ENCODE results near the gene ARHGAP26. TPM values are rescaled to one million over a fixed set of nuclear protein-coding genes. Genes with fewer than 3 reads are reported as not detected.
"Not testable (repeated sequence)": the region's sequence is repeated elsewhere in the genome, so short reads cannot be mapped to it uniquely, and the experiment has no call there.

ARHGAP26 gene
- total RNA-seq, 2 experiments from 2014 or later: 10.2 to 11.0 TPM

DNA sequence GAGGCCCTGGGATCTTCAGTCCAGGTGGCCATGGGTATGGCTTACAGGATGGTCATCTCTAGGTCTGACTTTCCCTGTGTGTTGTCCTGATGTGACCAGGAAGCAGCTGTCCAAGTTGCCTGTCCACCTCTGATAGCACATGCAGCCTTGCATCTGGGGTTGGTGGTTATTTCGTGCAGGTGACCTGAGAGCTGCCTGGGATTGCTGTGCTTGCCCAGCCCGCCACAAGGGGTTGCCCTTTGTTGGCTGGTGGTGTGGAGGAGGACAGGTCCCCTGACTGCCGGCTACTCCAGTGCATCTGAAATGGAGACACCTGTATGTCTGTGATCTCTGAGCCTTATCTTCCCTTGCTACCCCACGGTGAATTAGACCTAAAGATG is 212.6 kb downstream of the ARHGAP26 start:
- Mint-ChIP-seq H3K27me3 (no peaks in the 10 kb centered on the region), H3K36me3 (peaks cover 32% of the 10 kb centered on the region), H3K4me3 (no peak overlapping the region), H3K9me3 (peaks cover 5% of the 10 kb centered on the region), H3K4me1 (peaks cover 43% of the 10 kb centered on the region), H3K27ac (no peak overlapping the region)
- no peak for DNase-seq

DNA sequence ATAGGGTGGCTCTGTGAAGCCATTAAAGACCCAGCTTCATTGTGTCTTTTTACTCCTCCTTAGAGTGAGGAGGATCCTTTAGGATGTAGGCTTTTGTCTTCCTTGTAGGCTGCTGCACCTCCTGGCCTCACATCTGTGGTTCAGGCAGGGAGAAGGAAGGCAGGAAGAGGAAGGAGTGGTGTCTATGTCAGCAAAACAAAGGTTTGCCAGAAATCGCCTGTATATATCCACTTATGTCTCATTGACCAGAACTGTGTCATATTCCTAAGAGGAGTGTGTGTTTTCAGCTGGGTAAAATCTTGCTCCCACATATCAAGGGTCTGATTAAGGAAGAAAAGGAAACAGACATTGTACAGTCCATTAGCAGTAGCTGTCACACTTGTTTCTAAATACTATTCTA is 213.8 kb downstream of the ARHGAP26 start:
- Mint-ChIP-seq H3K27ac (no peak overlapping the region), H3K9me3 (peaks cover 13% of the 10 kb centered on the region), H3K27me3 (no peaks in the 10 kb centered on the region), H3K4me1 (peaks cover 32% of the 10 kb centered on the region), H3K36me3 (peaks cover 35% of the 10 kb centered on the region), H3K4me3 (no peak overlapping the region)
- DNase-seq: no peak

DNA sequence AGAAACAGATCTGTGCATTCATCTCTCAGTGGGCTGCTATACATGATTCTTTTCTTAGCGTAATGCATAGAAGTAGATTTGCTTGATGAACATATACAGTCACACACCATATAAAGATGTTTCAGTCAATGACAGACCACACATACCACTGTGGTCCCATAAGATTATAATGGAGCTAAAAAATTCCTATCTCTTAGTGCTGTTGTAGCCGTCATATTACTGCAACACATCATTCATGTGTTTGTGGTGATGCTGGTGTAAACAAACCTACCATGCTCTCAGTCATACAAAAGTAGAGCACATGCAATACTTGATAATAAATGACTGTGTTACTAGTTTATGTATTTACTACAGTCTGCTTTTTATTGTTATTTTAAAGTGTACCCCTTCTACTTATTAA is 214.3 kb downstream of the ARHGAP26 start:
- H3K9me3 Mint-ChIP-seq: peaks cover 17% of the 10 kb centered on the region
- no peak for DNase-seq
- H3K4me1 Mint-ChIP-seq: peaks cover 30% of the 10 kb centered on the region
- H3K36me3 Mint-ChIP-seq: peaks cover 37% of the 10 kb centered on the region
- H3K4me3 Mint-ChIP-seq: no peak overlapping the region
- no peak overlapping the region for H3K27ac Mint-ChIP-seq
- no peaks in the 10 kb centered on the region for H3K27me3 Mint-ChIP-seq

DNA sequence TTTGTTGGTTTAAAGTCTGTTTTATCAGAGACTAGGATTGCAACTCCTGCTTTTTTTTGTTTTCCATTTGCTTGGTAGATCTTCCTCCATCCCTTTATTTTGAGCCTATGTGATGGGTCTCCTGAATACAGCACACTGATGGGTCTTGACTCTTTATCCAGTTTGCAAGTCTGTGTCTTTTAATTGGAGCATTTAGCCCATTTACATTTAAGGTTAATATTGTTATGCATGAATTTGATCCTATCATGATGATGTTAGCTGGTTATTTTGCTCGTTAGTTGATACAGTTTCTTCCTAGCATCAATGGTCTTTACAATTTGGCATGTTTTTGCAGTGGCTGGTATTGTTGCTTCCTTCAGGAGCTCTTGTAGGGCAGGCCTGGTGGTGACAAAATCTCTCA is 219.1 kb downstream of the ARHGAP26 start:
- H3K9me3 Mint-ChIP-seq: peaks cover 27% of the 10 kb centered on the region
- H3K36me3 Mint-ChIP-seq: peaks cover 48% of the 10 kb centered on the region
- H3K27ac Mint-ChIP-seq, H3K4me1 Mint-ChIP-seq, DNase-seq, H3K4me3 Mint-ChIP-seq, H3K27me3 Mint-ChIP-seq: not testable (repeated sequence)

DNA sequence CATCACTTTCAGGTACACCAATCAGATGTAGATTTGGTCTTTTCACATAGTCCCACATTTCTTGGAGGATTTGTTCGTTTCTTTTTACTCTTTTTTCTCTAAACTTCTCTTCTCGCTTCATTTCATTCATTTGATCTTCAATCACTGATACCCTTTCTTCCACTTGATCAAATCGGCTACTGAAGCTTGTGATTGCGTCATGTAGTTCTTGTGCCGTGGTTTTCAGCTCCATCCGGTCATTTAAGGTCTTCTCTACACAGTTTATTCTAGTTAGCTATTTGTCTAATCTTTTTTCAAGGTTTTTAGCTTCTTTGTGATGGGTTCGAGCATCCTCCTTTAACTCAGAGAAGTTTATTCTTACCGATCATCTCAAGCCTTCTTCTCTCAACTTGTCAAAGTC is 219.9 kb downstream of the ARHGAP26 start:
- not testable (repeated sequence) for H3K27ac Mint-ChIP-seq, H3K4me1 Mint-ChIP-seq, DNase-seq, H3K27me3 Mint-ChIP-seq, H3K4me3 Mint-ChIP-seq
- Mint-ChIP-seq H3K9me3 (peaks cover 30% of the 10 kb centered on the region), H3K36me3 (peaks cover 50% of the 10 kb centered on the region)

DNA sequence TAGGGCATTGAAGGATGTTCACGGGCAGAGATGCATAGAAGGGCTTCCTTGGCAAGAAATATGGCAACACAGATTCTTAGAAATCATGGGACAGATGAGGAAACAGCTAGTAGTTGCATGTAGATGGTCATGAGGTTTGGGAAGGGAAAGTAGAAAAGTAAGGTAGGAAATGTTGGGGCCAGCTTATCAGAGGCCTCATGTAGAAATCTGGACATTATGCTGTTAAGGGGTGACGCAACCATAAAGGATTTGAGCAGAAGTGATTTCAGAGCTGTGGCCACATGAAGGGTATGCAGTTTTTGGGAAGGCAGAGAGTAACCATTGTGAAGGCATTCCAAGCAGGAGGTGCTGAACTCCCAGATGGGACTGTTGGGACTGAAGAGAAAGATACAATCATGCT is 224.0 kb downstream of the ARHGAP26 start:
- H3K4me3 Mint-ChIP-seq: no peak overlapping the region
- no peak overlapping the region for H3K27ac Mint-ChIP-seq
- peaks cover 24% of the 10 kb centered on the region for H3K4me1 Mint-ChIP-seq
- DNase-seq: no peak
- peaks cover 23% of the 10 kb centered on the region for H3K9me3 Mint-ChIP-seq
- no peaks in the 10 kb centered on the region for H3K27me3 Mint-ChIP-seq
- peaks cover 53% of the 10 kb centered on the region for H3K36me3 Mint-ChIP-seq

DNA sequence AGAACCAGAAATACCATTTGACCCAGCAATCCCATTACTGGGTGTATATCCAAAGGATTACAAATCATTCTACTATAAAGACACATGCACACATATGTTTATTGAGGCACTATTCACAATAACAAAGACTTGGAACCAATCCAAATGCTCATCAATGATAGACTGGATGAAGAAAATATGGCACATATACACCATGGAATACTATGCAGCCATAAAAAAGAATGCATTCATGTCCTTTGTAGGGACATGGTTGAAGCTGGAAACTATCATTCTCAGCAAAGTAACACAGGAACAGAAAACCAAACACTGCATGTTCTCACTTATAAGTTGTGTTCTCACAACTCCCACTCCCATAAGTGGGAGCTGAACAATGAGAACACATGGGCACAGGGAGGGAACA is 225.4 kb downstream of the ARHGAP26 start:
- Mint-ChIP-seq H3K4me1 (peaks cover 29% of the 10 kb centered on the region), H3K9me3 (peaks cover 17% of the 10 kb centered on the region), H3K36me3 (peaks cover 50% of the 10 kb centered on the region)
- H3K27ac Mint-ChIP-seq, H3K4me3 Mint-ChIP-seq, H3K27me3 Mint-ChIP-seq, DNase-seq: not testable (repeated sequence)

DNA sequence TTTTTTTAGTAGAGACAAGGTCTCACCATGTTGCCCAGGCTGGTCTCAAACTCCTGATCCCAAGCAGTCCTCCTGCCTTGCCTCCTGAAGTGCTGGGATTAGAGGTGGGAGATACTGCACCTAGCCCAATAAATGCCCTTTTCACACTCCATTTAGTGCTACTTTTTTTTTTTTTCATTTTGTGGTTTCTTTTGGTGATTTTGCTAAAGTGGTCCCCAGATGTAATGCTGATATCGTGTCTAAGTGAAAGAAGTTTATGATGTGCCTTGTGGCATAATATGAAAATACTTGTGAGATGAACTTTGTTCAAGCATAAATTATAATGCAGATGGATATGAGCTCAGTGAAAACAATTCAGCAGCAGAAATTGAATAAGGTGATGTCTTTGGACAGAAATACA is 227.4 kb downstream of the ARHGAP26 start:
- Mint-ChIP-seq H3K9me3 (peaks cover 17% of the 10 kb centered on the region), H3K4me1 (peaks cover 45% of the 10 kb centered on the region), H3K27me3 (no peaks in the 10 kb centered on the region), H3K4me3 (no peak overlapping the region), H3K36me3 (peaks cover 53% of the 10 kb centered on the region), H3K27ac (no peak overlapping the region)
- DNase-seq: no peak

DNA sequence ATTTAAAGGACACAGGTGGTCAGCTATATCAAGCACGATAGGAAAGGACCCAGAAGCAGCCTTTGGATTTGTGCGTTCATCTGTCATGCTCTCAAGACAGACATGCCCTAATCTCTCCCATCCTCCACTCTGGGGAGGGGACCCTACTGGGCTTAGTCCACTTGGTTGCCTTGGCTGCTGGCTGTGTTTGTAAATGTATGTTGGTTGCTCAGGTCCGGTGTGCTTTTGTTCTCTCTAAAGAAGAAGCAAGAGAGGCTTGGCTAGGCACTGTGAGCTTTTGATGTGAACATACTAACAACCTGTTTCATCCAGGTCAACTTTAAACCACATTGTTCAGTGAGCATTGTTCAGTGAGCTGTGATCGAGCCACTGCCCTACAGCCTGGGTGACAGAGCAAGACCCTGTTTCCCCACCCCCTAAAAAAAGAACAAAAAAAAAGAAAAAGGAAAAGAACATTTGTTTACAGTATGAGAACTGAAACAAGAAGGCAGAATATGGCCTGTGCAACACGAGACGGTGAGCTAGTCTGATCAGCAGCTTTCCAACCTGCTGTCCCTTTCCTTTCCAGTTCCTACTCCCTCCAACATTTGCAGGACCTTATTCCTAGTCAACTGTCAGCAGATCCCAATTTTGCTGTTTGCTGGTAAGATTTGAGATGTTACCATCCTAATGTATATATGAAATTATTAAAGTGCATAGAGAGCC is 228.3 kb downstream of the ARHGAP26 start:
- no peak for DNase-seq
- Mint-ChIP-seq H3K9me3 (peaks cover 19% of the 10 kb centered on the region), H3K27me3 (no peaks in the 10 kb centered on the region), H3K27ac (peak overlapping the region; percentile 25), H3K4me3 (no peak overlapping the region), H3K4me1 (peaks cover 54% of the 10 kb centered on the region), H3K36me3 (peaks cover 56% of the 10 kb centered on the region)

DNA sequence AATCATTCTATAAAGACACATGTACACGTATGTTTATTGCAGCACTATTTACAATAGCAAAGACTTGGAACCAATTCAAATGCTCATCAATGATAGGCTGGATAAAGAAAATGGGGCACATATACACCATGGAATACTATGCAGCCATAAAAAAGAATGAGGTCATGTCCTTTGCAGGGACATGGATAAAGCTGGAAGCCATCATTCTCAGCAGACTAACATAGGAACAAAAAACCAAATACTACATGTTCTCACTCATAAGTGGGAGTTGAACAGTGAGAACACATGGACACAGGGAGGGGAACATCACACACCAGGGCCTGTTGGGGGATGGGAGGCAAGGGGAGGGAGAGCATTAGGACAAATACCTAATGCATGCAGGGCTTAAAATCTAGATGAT is 230.4 kb downstream of the ARHGAP26 start:
- Mint-ChIP-seq H3K9me3 (peaks cover 13% of the 10 kb centered on the region), H3K36me3 (peaks cover 49% of the 10 kb centered on the region), H3K27ac (peak overlapping the region; percentile 99), H3K4me1 (peaks cover 72% of the 10 kb centered on the region)
- not testable (repeated sequence) for DNase-seq, H3K27me3 Mint-ChIP-seq, H3K4me3 Mint-ChIP-seq

DNA sequence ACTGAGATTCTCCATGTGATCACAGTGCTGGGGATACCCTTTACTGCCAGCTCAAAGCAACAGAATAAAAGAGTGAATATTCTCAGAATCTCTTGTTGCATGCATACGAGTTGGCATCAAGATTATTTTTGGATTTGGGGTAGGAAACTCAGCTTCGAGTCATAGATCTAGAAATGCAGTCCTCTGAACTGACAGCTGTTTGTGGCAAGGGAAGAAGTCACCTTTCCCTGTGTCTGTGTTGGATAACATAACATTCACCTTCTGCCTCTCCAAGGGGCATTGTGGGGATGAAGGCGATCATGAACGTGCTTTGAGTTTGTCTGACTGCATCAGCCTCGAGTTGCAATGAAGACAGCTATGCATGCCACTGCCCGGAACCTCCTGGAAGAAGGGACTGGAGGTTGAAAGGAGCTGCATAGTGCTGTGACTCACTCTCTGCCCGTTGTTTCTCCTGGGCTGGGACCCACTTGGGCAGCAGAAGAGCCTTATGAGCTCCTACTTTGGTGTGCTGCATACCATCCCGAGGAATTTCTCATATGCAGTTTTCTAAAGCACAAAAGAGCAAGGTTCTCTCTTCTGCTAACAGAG is 231.7 kb downstream of the ARHGAP26 start:
- peaks cover 42% of the 10 kb centered on the region for H3K36me3 Mint-ChIP-seq
- peak overlapping the region; percentile 99 for H3K27ac Mint-ChIP-seq
- DNase-seq: peak; percentile 34
- H3K4me1 Mint-ChIP-seq: peaks cover 70% of the 10 kb centered on the region
- no peaks in the 10 kb centered on the region for H3K27me3 Mint-ChIP-seq
- H3K4me3 Mint-ChIP-seq: peak overlapping the region; percentile 32
- H3K9me3 Mint-ChIP-seq: peaks cover 9% of the 10 kb centered on the region

DNA sequence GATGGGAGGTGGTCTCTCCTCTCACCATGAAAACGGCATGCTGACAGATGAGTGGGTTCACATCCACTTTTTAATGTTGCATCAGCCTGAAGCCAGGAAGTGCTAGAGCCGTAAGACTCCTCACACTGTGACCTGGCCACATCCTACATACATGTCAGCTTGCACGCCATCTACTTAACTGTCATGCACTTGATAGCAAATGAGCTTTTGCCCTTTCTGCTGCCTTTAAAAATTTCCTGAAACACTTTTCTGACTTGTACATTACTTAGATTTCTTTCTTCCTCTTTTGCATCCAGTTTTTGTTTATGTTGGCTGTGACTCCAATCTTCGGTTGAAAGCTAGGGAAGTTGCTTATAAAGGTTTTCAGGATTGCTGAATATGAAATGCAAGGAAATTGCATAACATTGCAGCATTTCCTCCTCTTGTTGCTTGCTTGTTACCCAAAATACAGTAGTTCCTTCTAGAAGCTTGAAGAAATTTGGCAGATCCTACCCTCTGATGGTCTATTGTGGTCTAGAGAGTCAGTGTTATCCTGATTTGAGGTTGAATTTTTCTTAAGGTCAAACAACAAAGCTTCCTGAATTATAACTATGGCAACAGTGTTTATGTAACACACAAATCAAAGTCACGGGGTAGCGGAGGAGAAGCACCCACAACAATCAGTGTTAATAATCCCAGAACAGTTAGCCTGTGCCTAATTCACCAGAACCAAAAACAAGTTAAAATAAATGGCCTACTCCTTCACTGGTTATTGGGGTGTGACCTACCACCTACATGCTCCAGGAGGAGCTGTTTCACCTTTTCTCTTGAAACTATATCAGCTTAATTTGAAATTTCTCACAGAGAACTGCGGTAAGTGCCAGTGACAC is 232.5 kb downstream of the ARHGAP26 start:
- H3K36me3 Mint-ChIP-seq: peaks cover 43% of the 10 kb centered on the region

DNA sequence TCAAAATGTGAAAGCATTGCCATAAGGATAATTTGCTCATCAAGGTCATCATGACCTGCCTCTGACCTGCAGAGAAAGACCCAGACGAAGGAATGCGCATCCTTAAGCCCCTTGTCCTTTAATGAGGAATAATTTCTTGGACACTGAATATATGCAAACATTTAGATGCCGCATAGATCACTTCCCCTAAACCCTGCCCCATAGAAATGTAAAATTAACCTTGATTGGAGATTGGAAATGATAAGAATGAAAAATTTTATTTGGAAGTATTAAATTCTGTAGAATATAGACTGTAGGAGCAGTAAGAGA is 233.1 kb downstream of the ARHGAP26 start:
- peaks cover 46% of the 10 kb centered on the region for H3K36me3 Mint-ChIP-seq
- peak overlapping the region; percentile 54 for H3K4me3 Mint-ChIP-seq
- no peaks in the 10 kb centered on the region for H3K27me3 Mint-ChIP-seq
- peaks cover 9% of the 10 kb centered on the region for H3K9me3 Mint-ChIP-seq
- peak overlapping the region; percentile 99 for H3K27ac Mint-ChIP-seq
- DNase-seq: no peak
- peaks cover 76% of the 10 kb centered on the region for H3K4me1 Mint-ChIP-seq

More for the DNA sequence above, 232.5 kb downstream of the ARHGAP26 start:
- Mint-ChIP-seq H3K27me3 (no peaks in the 10 kb centered on the region), H3K4me3 (peak overlapping the region; percentile 65), H3K27ac (peak overlapping the region; percentile 99), H3K4me1 (peaks cover 71% of the 10 kb centered on the region), H3K9me3 (peaks cover 9% of the 10 kb centered on the region)
- peak; percentile 70 for DNase-seq

DNA sequence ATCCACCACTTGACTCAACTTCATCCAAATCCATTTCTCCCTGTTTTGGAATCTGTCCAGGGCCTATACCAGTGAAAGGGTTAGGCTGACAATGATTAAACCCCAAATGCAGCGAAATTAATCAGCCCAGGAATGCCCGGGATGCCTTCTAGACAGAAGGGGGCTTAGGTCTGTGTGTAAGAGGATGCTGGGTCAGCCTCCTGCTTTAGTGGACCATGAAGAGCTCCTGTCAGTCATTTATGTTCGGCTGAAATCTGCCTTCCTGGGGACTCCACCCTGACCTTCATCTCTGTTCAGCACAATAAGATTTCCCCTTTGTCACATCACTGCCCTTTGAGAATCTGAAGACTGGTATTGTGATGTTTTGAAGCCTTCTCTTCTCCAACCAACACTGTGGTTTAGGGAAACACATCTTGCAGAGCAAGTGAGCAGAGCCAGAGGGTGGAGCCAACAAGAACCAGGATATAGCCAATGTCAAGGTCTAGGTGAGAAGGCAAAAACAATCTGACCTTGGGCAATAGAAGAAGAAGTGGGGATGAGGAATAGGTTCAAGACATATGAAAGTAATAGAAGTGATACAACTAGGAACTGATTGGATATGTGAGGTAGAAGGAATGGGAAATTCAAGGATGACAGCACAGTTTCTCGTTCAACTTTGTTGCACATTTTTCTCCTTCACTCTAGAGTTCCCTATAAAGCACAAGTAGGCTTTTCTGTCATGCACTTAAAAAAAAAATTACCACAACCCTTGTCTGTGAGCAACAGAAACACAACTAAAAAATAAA is 234.4 kb downstream of the ARHGAP26 start:
- Mint-ChIP-seq H3K9me3 (peaks cover 11% of the 10 kb centered on the region), H3K4me1 (peaks cover 75% of the 10 kb centered on the region), H3K27ac (peak overlapping the region; percentile 99), H3K27me3 (no peaks in the 10 kb centered on the region), H3K4me3 (no peak overlapping the region), H3K36me3 (peaks cover 41% of the 10 kb centered on the region)
- no peak for DNase-seq

DNA sequence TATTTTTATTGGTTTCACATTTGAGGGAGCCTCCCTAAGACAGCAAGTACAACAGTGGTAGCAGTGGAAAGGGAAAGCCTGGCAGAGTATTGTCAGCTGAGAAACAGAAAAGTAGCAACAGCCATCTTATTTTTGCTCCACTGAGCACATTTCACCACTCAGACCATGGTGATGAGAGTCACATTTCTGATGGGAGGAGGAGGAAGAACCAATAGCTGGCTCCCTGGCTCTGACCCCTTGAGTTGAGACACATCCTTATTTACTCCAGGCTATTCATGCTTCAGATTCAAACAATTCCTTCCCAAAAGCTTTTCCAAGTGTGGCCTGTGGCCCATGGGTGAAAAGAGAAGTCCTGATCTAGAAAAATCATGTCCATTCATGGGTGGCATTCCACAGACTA is 236.3 kb downstream of the ARHGAP26 start:
- Mint-ChIP-seq H3K27me3 (no peaks in the 10 kb centered on the region), H3K4me1 (peaks cover 82% of the 10 kb centered on the region), H3K9me3 (peaks cover 5% of the 10 kb centered on the region), H3K4me3 (no peak overlapping the region), H3K27ac (peak overlapping the region; percentile 56), H3K36me3 (peaks cover 31% of the 10 kb centered on the region)
- no peak for DNase-seq
